HG03135 (cell line): Measurements from ENCODE around the gene ZC3H10.
A peak's percentile ranks its signal among the peaks of the same experiment; 100 is the strongest.

Experiments
- ATAC-seq: cut with Tn5 transposase; IDR thresholded peaks from one replicate; pipeline ENCODE4 v1.9.1; 2021; ENCODE audit warnings: mild to moderate bottlenecking, moderate library complexity; ENCODE audit not compliant: unreplicated experiment

Gene ZC3H10

GRCh38 chr12:56127485-56127887, 9.4 kb downstream of the ZC3H10 start:
- no peak for ATAC-seq

- peak; percentile 86 for ATAC-seq
Observed at GRCh38 chr12:56127888-56128669, 10.0 kb downstream of the ZC3H10 start, which contains the start of gene ESYT1. TSS of gene ESYT1 (plus strand) at chr12:56128267. CDS start at chr12:56128320, 53 bp downstream.

- ATAC-seq: no peak
Observed at GRCh38 chr12:56128670-56129205, 10.7 kb downstream of the ZC3H10 start.

GRCh38 chr12:56129206-56129941, 11.3 kb downstream of the ZC3H10 start:
- ATAC-seq: no peak

- no peak for ATAC-seq
Observed at GRCh38 chr12:56129942-56130495, 12.0 kb downstream of the ZC3H10 start.

- ATAC-seq: no peak
Observed at GRCh38 chr12:56130876-56131275, 12.8 kb downstream of the ZC3H10 start.

GRCh38 chr12:56134897-56135296, 16.8 kb downstream of the ZC3H10 start:
- ATAC-seq: no peak

GRCh38 chr12:56137853-56138571, 19.9 kb downstream of the ZC3H10 start:
- ATAC-seq: no peak

GRCh38 chr12:56141946-56142784, 24.1 kb downstream of the ZC3H10 start:
- no peak for ATAC-seq

GRCh38 chr12:56143217-56143616, 25.2 kb downstream of the ZC3H10 start:
- ATAC-seq: no peak

GRCh38 chr12:56143870-56144269, 25.8 kb downstream of the ZC3H10 start:
- ATAC-seq: no peak

- no peak for ATAC-seq
Observed at GRCh38 chr12:56145217-56145616, 27.2 kb downstream of the ZC3H10 start.

- ATAC-seq: no peak
Observed at GRCh38 chr12:56146492-56147460, 28.7 kb downstream of the ZC3H10 start.

GRCh38 chr12:56150563-56150962, 32.5 kb downstream of the ZC3H10 start:
- no peak for ATAC-seq

GRCh38 chr12:56151672-56152131, 33.6 kb downstream of the ZC3H10 start:
- ATAC-seq: peak; percentile 44

GRCh38 chr12:56152132-56152755, 34.2 kb downstream of the ZC3H10 start, which contains the start of gene MYL6B:
TSS of gene MYL6B (plus strand) at chr12:56152587. CDS start at chr12:56153919, 1,332 bp downstream.
- peak; percentile 78 for ATAC-seq

GRCh38 chr12:56152756-56153677, 35.0 kb downstream of the ZC3H10 start:
- ATAC-seq: no peak
